Natural killer cell (primary cell): Measurements from ENCODE around the gene STIP1. TPM values are rescaled to one million over a fixed set of nuclear protein-coding genes. Genes with fewer than 3 reads are reported as not detected.
A peak's percentile ranks its signal among the peaks of the same experiment; 100 is the strongest.

Experiments
- ATAC-seq, 3 donors: fragments of 150-1000 bp in 2 of 3; fragments of 200-7000 bp in 1 of 3; cut with Tn5 transposase; 1 replicate in 1 of 3; 2 replicates in 2 of 3; pipeline ENCODE4 v1.10.0; 2021; ENCODE audit warnings: mild to moderate bottlenecking in 2 of 3, moderate library complexity in 2 of 3
- DNase-seq, 2 donors: peaks; one replicate each; pipeline versions ENCODE4 v3.0.0 to v3.0.0-alpha.2; 2013 to 2021; ENCODE audit warnings: mixed read lengths in 1 of 2
- H3K27ac ChIP-seq: one replicate; pipeline ENCODE4 v1.5.1; 2013; ENCODE audit warnings: mild to moderate bottlenecking, low read length
- H3K27me3 ChIP-seq: one replicate; pipeline ENCODE4 v1.6.1; 2013; ENCODE audit warnings: low read length; ENCODE audit not compliant: control insufficient read depth, insufficient read depth
- H3K36me3 ChIP-seq: one replicate; pipeline ENCODE4 v1.6.1; 2013; ENCODE audit warnings: low read length; ENCODE audit not compliant: control insufficient read depth, insufficient read depth
- H3K4me1 ChIP-seq: one replicate; pipeline ENCODE4 v1.6.1; 2013; ENCODE audit warnings: low read length; ENCODE audit not compliant: control insufficient read depth, insufficient read depth
- H3K4me3 ChIP-seq: one replicate; pipeline ENCODE4 v1.5.1; 2013; ENCODE audit warnings: low read length
- H3K9me3 ChIP-seq: one replicate; pipeline ENCODE4 v1.6.1; 2013; ENCODE audit warnings: low read length; ENCODE audit not compliant: control insufficient read depth, insufficient read depth
- H3K27ac Mint-ChIP-seq, 2 donors: one replicate each; pipeline ENCODE4 v1.8.0; 2022; ENCODE audit warnings: mild to moderate bottlenecking in 2 of 2, mixed read lengths in 2 of 2, moderate library complexity in 1 of 2
- H3K27me3 Mint-ChIP-seq, 2 donors: one replicate each; pipeline ENCODE4 v1.8.0; 2022; ENCODE audit warnings: low read depth in 2 of 2, mixed read lengths in 2 of 2
- H3K36me3 Mint-ChIP-seq: one replicate; pipeline ENCODE4 v1.8.0; 2022; ENCODE audit warnings: mixed read lengths
- H3K4me1 Mint-ChIP-seq, 2 donors: one replicate each; pipeline ENCODE4 v1.8.0; 2022; ENCODE audit warnings: mixed read lengths in 2 of 2
- H3K4me3 Mint-ChIP-seq: one replicate; pipeline ENCODE4 v1.8.0; 2022; ENCODE audit warnings: mild to moderate bottlenecking, moderate library complexity, mixed read lengths
- H3K9me3 Mint-ChIP-seq, 2 donors: one replicate each; pipeline ENCODE4 v1.8.0; 2022; ENCODE audit warnings: mixed read lengths in 2 of 2
- CTCF ChIP-seq: fragments of 200-600 bp; IDR thresholded peaks from one replicate; pipeline ENCODE4 v1.8.0; 2022; ENCODE audit warnings: antibody characterized with exemption
- WGBS: methylation state at CpG from one replicate; pipeline ENCODE4 v1.1.7; 2013; ENCODE audit warnings: missing lambda C conversion rate; ENCODE audit not compliant: insufficient coverage; 5-methylcytosine and 5-hydroxymethylcytosine counted together
- intact Hi-C: fragments of 100-400 bp; cut with micrococcal nuclease; formaldehyde crosslinking; loops from one replicate; pipeline ENCODE4 v1.14.2; 2022
- total RNA-seq, 4 donors: library from RNA; stranded (reverse); fragments of 120-200 nt in 1 of 4; gene quantifications; one replicate each; pipeline versions ENCODE4 v1.2.3 to v1.2.4, GENCODE V29; 2013 to 2022

The STIP1 gene
- total RNA-seq, 3 donors from 2014 or later (not counting 1 experiment from before 2014, with no cell fraction given) = 80.9 to 110 (median 85.1) TPM

- Mint-ChIP-seq H3K9me3 (no peaks in the 10 kb centered on the region), H3K27ac (no peak overlapping the region), H3K36me3 (no peaks in the 10 kb centered on the region), H3K27me3 (peaks cover 0 to 12% of the 10 kb centered on the region in 2 donors), H3K4me3 (no peak overlapping the region), H3K4me1 (peaks cover 11 to 16% of the 10 kb centered on the region in 2 donors)
- Histone ChIP-seq H3K36me3 (no peaks in the 10 kb centered on the region), H3K27ac (no peak overlapping the region), H3K9me3 (no peaks in the 10 kb centered on the region), H3K4me1 (peaks cover 6% of the 10 kb centered on the region), H3K4me3 (no peak overlapping the region), H3K27me3 (no peaks in the 10 kb centered on the region)
- intact Hi-C loops = no loop called here
- DNase-seq = no peak
- TF ChIP-seq CTCF = no peak
- ATAC-seq = no peak
- WGBS = 92% methylated on average over 8 of the region's 8 CpGs
Observed at GRCh38 chr11:64151337-64151736, 34.6 kb upstream of the STIP1 start.

DNA sequence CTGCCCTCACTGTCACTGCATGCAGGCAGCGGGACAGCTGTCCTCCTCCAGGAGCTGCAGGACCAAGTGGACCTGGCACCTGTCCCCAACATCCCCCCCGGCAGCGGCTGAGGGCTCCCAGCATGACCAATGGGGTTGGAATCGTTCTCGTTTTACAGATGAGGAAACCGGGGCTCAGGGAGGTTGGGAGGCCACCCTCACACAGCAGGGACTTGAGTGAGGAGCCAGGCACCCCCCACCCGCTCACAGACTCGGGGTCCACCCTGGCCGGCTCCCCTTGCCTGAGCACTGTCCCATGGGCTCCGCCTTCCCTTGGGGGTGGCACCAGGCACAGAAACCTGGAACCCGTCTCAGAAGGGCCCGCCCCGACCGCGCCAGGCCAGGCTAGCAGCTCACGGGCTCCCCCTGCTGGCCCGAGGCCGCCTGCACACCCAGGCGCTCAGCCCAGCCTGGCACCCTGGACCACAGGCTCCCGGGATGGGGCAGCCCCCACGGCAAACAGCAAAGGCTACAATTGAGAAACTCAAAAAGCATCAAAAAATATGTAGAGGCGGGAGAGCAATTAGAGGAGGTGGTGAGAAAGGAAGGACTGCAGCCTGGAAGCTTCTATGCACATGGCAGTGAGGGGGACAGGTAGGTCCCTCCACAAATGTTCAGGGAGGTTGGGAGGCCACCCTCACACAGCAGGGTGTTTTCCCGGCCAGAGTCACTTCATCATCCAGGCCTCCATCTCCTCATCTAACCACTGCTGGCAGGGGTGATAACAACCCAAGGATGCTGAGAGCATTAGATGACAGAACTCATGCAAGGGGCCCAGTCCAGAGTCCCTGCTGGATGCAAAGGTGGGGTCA is 32.9 kb upstream of the STIP1 start:
- Mint-ChIP-seq H3K36me3 (no peaks in the 10 kb centered on the region), H3K27ac (no peak overlapping the region), H3K9me3 (no peaks in the 10 kb centered on the region), H3K27me3 (peaks cover 0 to 12% of the 10 kb centered on the region in 2 donors), H3K4me3 (no peak overlapping the region), H3K4me1 (peaks cover 11% of the 10 kb centered on the region in 2 donors)
- intact Hi-C loops = loop anchor here (1.0 kb wide), 1 partner anchor 316 kb away; no protein-coding TSS in a partner anchor
- TF ChIP-seq CTCF = peak; percentile 99
- DNase-seq = peak; percentile 72 to 82
- ATAC-seq = peak; percentile 87 to 98 (median 96)
- Histone ChIP-seq H3K36me3 (no peaks in the 10 kb centered on the region), H3K9me3 (no peaks in the 10 kb centered on the region), H3K27ac (no peak overlapping the region), H3K27me3 (no peaks in the 10 kb centered on the region), H3K4me1 (peaks cover 6% of the 10 kb centered on the region), H3K4me3 (no peak overlapping the region)
- 23% methylated on average over 23 of the region's 23 CpGs for WGBS

DNA sequence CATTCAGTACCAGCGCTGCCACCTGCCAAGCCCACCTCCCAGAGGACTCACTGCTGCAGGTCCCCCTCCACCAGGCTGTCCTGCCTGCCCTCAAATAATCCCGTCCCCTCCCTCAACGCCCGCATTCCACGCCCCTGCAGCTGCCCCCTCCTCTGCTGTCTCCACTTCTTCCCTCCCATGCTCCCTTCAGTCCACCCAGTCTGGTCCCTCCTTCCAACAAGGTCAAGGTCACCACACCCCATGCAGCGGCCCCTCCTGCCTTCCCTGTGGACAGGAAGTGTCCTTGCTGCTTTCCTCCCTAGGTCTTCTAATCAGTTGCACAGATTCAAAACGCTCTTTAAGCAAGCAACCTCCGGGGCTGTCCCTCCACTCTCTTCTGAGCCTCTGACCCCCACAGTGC is 32.2 kb upstream of the STIP1 start:
- H3K4me1 Mint-ChIP-seq = peaks cover 6% of the 10 kb centered on the region in 2 donors

More for the DNA sequence above, 32.2 kb upstream of the STIP1 start:
- H3K4me3 ChIP-seq = no peak overlapping the region
- Mint-ChIP-seq H3K36me3 (no peaks in the 10 kb centered on the region), H3K27ac (no peak overlapping the region), H3K27me3 (peaks cover 0 to 8% of the 10 kb centered on the region in 2 donors), H3K4me3 (no peak overlapping the region), H3K9me3 (no peaks in the 10 kb centered on the region)
- DNase-seq = no peak
- no peak overlapping the region for H3K27ac ChIP-seq
- no peak for TF ChIP-seq CTCF
- no peak for ATAC-seq
- H3K36me3 ChIP-seq = no peaks in the 10 kb centered on the region
- peaks cover 6% of the 10 kb centered on the region for H3K4me1 ChIP-seq
- no peaks in the 10 kb centered on the region for H3K9me3 ChIP-seq
- intact Hi-C loops = loop anchor here (1.0 kb wide), 1 partner anchor 317 kb away; no protein-coding TSS in a partner anchor
- no peaks in the 10 kb centered on the region for H3K27me3 ChIP-seq
- 68% methylated on average over 8 of the region's 8 CpGs for WGBS
